Measurements from ENCODE around the gene TRPC6.

DNA sequence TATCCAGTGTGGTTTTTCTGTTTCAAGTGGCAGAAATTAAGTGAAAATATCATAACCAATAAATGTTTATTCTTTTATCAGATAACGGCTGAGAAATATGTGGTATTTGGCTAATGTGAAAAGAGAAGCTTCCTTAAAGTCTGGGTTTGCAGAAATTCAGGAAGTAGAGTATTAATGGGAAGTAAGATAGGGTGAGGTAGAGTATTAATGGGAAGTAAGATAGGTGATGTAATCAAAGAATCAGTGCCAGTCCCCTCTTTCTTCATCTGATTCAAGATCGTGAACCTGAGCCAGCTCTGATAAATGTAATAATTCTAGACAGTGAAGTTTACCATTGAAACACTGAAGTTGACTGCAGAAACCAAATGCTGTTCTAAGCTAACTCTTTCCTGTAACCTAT lies 30.9 kb downstream of the TRPC6 start:
- TF ChIP-seq EZH2 (IDR thresholded peaks at IDR 0.05; ENCODE audit: borderline replicate concordance, low read length) (no peak), CTCF (conservative IDR thresholded peaks at IDR 0.05 in 1 of 2, IDR thresholded peaks at IDR 0.05 in 1 of 2; ENCODE audit: extremely low read depth in 1 of 2, insufficient read depth in 1 of 2, low read depth in 1 of 2, low read length in 2 of 2) (no peak)

Measured in mammary epithelial cell (primary cell).